ENCODE measurements around the gene MGMT. TPM values are rescaled to one million over a fixed set of nuclear protein-coding genes. Genes with fewer than 3 reads are reported as not detected.

MGMT gene
- total and polyA plus RNA-seq, 2 experiments from 2014 or later: 19.3 to 21.9 TPM

DNA sequence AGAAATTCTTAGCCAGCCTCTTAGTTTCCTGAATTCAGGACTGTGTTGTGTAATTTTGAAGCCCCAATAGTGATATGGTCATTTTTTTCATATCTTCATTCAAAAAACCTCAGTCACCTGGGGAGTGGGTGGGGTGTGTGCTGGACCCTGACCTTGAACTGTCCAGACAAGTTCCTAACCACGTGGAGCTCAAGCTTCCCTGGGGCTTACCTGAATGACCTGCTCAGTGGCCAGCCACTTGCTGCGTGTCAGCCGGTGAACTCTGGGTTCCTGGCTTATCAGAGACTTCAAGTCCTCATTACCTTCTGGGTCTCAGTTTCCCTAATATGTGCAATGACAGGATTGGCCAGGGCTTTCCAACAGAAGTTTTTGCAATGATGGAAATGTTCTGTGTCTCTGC lies 27.1 kb downstream of the MGMT start:
- peaks cover 11% of the 10 kb centered on the region for H3K4me1 ChIP-seq (ENCODE audit: insufficient read depth)
- Mint-ChIP-seq H3K4me1 (peaks cover 14% of the 10 kb centered on the region), H3K27me3 (ENCODE audit: insufficient read depth, low read depth, poor library complexity) (no peaks in the 10 kb centered on the region), H3K4me3 (no peak overlapping the region), H3K36me3 (ENCODE audit: low read depth) (peaks cover 66% of the 10 kb centered on the region), H3K27ac (no peak overlapping the region), H3K9me3 (peaks cover 62% of the 10 kb centered on the region)
- ATAC-seq (no peak), DNase-seq (ENCODE audit: low spot score) (no peak)
- no peaks in the 10 kb centered on the region for H3K27me3 ChIP-seq (ENCODE audit: insufficient read depth)
- H3F3A ChIP-seq (replicated peaks; ENCODE audit: low read depth): no peaks in the 10 kb centered on the region
- H3K9me2 ChIP-seq (ENCODE audit: insufficient read depth): 0 out of 2 replicates have a peak, but pooled peaks cover 3% of the 10 kb centered on the region
- H3K4me2 ChIP-seq: no peak overlapping the region
- peak overlapping the region; percentile 6; the same call in 1 of the 2 replicates for H3K27ac ChIP-seq (ENCODE audit: low read depth)
- peaks cover 6% of the 10 kb centered on the region; the same call in 1 of the 2 replicates for H3K79me2 ChIP-seq (replicated peaks; ENCODE audit: insufficient read depth)
- TF ChIP-seq STAT1 (IDR thresholded peaks at IDR 0.05; ENCODE audit: unreplicated experiment) (no peak), EZH2phosphoT487 (IDR thresholded peaks at IDR 0.05; ENCODE audit: unreplicated experiment) (no peak), NANOG (IDR thresholded peaks at IDR 0.05; ENCODE audit: borderline replicate concordance) (no peak), JUNB (IDR thresholded peaks at IDR 0.05; ENCODE audit: unreplicated experiment) (no peak), ZNF114 (CRISPR knock-in tag; IDR thresholded peaks at IDR 0.05) (no peak), EZH2 (IDR thresholded peaks at IDR 0.05; ENCODE audit: low read depth, unreplicated experiment) (no peak), POLR2AphosphoS5 (IDR thresholded peaks at IDR 0.05; ENCODE audit: low read depth) (no peak), CREB1 (CRISPR knock-in tag; IDR thresholded peaks at IDR 0.05; ENCODE audit: low read depth) (no peak), REST (IDR thresholded peaks at IDR 0.05; ENCODE audit: unreplicated experiment) (no peak)
- TF ChIP-seq, protein P1, sequence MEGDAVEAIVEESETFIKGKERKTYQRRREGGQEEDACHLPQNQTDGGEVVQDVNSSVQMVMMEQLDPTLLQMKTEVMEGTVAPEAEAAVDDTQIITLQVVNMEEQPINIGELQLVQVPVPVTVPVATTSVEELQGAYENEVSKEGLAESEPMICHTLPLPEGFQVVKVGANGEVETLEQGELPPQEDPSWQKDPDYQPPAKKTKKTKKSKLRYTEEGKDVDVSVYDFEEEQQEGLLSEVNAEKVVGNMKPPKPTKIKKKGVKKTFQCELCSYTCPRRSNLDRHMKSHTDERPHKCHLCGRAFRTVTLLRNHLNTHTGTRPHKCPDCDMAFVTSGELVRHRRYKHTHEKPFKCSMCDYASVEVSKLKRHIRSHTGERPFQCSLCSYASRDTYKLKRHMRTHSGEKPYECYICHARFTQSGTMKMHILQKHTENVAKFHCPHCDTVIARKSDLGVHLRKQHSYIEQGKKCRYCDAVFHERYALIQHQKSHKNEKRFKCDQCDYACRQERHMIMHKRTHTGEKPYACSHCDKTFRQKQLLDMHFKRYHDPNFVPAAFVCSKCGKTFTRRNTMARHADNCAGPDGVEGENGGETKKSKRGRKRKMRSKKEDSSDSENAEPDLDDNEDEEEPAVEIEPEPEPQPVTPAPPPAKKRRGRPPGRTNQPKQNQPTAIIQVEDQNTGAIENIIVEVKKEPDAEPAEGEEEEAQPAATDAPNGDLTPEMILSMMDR (conservative IDR thresholded peaks at IDR 0.05; ENCODE audit: low read depth in 2 of 2): no peak
- TF ChIP-seq, protein P2, sequence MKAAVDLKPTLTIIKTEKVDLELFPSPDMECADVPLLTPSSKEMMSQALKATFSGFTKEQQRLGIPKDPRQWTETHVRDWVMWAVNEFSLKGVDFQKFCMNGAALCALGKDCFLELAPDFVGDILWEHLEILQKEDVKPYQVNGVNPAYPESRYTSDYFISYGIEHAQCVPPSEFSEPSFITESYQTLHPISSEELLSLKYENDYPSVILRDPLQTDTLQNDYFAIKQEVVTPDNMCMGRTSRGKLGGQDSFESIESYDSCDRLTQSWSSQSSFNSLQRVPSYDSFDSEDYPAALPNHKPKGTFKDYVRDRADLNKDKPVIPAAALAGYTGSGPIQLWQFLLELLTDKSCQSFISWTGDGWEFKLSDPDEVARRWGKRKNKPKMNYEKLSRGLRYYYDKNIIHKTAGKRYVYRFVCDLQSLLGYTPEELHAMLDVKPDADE (IDR thresholded peaks at IDR 0.05): no peak
- TF ChIP-seq, protein P3, sequence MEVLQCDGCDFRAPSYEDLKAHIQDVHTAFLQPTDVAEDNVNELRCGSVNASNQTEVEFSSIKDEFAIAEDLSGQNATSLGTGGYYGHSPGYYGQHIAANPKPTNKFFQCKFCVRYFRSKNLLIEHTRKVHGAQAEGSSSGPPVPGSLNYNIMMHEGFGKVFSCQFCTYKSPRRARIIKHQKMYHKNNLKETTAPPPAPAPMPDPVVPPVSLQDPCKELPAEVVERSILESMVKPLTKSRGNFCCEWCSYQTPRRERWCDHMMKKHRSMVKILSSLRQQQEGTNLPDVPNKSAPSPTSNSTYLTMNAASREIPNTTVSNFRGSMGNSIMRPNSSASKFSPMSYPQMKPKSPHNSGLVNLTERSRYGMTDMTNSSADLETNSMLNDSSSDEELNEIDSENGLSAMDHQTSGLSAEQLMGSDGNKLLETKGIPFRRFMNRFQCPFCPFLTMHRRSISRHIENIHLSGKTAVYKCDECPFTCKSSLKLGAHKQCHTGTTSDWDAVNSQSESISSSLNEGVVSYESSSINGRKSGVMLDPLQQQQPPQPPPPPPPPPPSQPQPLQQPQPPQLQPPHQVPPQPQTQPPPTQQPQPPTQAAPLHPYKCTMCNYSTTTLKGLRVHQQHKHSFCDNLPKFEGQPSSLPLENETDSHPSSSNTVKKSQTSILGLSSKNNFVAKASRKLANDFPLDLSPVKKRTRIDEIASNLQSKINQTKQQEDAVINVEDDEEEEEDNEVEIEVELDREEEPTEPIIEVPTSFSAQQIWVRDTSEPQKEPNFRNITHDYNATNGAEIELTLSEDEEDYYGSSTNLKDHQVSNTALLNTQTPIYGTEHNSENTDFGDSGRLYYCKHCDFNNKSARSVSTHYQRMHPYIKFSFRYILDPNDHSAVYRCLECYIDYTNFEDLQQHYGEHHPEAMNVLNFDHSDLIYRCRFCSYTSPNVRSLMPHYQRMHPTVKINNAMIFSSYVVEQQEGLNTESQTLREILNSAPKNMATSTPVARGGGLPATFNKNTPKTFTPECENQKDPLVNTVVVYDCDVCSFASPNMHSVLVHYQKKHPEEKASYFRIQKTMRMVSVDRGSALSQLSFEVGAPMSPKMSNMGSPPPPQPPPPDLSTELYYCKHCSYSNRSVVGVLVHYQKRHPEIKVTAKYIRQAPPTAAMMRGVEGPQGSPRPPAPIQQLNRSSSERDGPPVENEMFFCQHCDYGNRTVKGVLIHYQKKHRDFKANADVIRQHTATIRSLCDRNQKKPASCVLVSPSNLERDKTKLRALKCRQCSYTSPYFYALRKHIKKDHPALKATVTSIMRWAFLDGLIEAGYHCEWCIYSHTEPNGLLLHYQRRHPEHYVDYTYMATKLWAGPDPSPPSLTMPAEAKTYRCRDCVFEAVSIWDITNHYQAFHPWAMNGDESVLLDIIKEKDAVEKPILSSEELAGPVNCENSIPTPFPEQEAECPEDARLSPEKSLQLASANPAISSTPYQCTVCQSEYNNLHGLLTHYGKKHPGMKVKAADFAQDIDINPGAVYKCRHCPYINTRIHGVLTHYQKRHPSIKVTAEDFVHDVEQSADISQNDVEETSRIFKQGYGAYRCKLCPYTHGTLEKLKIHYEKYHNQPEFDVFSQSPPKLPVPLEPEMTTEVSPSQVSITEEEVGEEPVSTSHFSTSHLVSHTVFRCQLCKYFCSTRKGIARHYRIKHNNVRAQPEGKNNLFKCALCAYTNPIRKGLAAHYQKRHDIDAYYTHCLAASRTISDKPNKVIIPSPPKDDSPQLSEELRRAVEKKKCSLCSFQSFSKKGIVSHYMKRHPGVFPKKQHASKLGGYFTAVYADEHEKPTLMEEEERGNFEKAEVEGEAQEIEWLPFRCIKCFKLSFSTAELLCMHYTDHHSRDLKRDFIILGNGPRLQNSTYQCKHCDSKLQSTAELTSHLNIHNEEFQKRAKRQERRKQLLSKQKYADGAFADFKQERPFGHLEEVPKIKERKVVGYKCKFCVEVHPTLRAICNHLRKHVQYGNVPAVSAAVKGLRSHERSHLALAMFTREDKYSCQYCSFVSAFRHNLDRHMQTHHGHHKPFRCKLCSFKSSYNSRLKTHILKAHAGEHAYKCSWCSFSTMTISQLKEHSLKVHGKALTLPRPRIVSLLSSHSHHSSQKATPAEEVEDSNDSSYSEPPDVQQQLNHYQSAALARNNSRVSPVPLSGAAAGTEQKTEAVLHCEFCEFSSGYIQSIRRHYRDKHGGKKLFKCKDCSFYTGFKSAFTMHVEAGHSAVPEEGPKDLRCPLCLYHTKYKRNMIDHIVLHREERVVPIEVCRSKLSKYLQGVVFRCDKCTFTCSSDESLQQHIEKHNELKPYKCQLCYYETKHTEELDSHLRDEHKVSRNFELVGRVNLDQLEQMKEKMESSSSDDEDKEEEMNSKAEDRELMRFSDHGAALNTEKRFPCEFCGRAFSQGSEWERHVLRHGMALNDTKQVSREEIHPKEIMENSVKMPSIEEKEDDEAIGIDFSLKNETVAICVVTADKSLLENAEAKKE (CRISPR knock-in tag; IDR thresholded peaks at IDR 0.05): no peak
- H2AFZ ChIP-seq: no peak overlapping the region
- no peaks in the 10 kb centered on the region; the same call in 1 of the 2 replicates for H3K36me3 ChIP-seq (ENCODE audit: insufficient read depth)
- no peak overlapping the region for H3K4me3 ChIP-seq
- no peaks in the 10 kb centered on the region for H4K20me1 ChIP-seq (replicated peaks; ENCODE audit: insufficient read depth)
